Neural progenitor cell (in vitro differentiated cells): Measurements from ENCODE around the gene TBXA2R. TPM values are rescaled to one million over a fixed set of nuclear protein-coding genes. Genes with fewer than 3 reads are reported as not detected.
A peak's percentile ranks its signal among the peaks of the same experiment; 100 is the strongest.
"Not testable (repeated sequence)": the region's sequence is repeated elsewhere in the genome, so short reads cannot be mapped to it uniquely, and the experiment has no call there.

Source experiments
- DNase-seq: peaks from one replicate; pipeline ENCODE4 v3.0.0-alpha.2; 2016; ENCODE audit warnings: low spot score
- H2AFZ ChIP-seq: fragments of 200-600 bp; sonication (generic); replicated peaks from 2 replicates; pipeline ENCODE4 v1.6.1; 2016; ENCODE audit warnings: antibody characterized with exemption
- H3F3A ChIP-seq: fragments of 200-600 bp; sonication (generic); 2 replicates; pipeline ENCODE4 v1.6.1; 2016; ENCODE audit warnings: antibody characterized with exemption, low read depth
- H3K27ac ChIP-seq: fragments of 200-600 bp; sonication (generic); 2 replicates; pipeline ENCODE4 v1.5.1; 2016; ENCODE audit warnings: mild to moderate bottlenecking
- H3K27me3 ChIP-seq: fragments of 200-600 bp; sonication (generic); 2 replicates; pipeline ENCODE4 v1.6.1; 2016; ENCODE audit warnings: mild to moderate bottlenecking, moderate library complexity
- H3K36me3 ChIP-seq: fragments of 200-600 bp; sonication (generic); 2 replicates; pipeline ENCODE4 v1.5.1; 2016
- H3K4me1 ChIP-seq: fragments of 200-600 bp; sonication (generic); 2 replicates; pipeline ENCODE4 v1.6.1; 2016; ENCODE audit warnings: mixed run types
- H3K4me2 ChIP-seq: fragments of 200-600 bp; sonication (generic); 2 replicates; pipeline ENCODE4 v1.6.1; 2016
- H3K4me3 ChIP-seq: fragments of 200-600 bp; sonication (generic); 2 replicates; pipeline ENCODE4 v1.5.1; 2016
- H3K79me2 ChIP-seq: fragments of 200-600 bp; sonication (generic); 2 replicates; pipeline ENCODE4 v1.6.1; 2016; ENCODE audit warnings: low read depth
- H3K9ac ChIP-seq: fragments of 200-600 bp; sonication (generic); 2 replicates; pipeline ENCODE4 v1.6.1; 2016
- H3K9me3 ChIP-seq: fragments of 200-600 bp; sonication (generic); 2 replicates; pipeline ENCODE4 v1.5.1; 2016; ENCODE audit warnings: low read depth
- H4K20me1 ChIP-seq: fragments of 200-600 bp; sonication (generic); 2 replicates; pipeline ENCODE4 v1.6.1; 2016; ENCODE audit warnings: low read depth
- H3K27ac Mint-ChIP-seq: 3 replicates; pipeline ENCODE4 v1.8.0; 2021; ENCODE audit warnings: mixed read lengths
- H3K27me3 Mint-ChIP-seq: 2 replicates; pipeline ENCODE4 v1.8.0; 2022; ENCODE audit warnings: low read depth, mild to moderate bottlenecking, inconsistent platforms, moderate library complexity, mixed read lengths; ENCODE audit not compliant: insufficient read depth
- H3K36me3 Mint-ChIP-seq: 3 replicates; pipeline ENCODE4 v1.8.0; 2021; ENCODE audit warnings: mixed read lengths
- H3K4me1 Mint-ChIP-seq: 3 replicates; pipeline ENCODE4 v1.8.0; 2021; ENCODE audit warnings: mixed read lengths
- H3K4me3 Mint-ChIP-seq: 3 replicates; pipeline ENCODE4 v1.8.0; 2021; ENCODE audit warnings: mild to moderate bottlenecking, moderate library complexity, mixed read lengths
- H3K9me3 Mint-ChIP-seq: 3 replicates; pipeline ENCODE4 v1.8.0; 2020; ENCODE audit warnings: mixed read lengths
- CTCF ChIP-seq: fragments of 200-600 bp; sonication (generic); IDR thresholded peaks from 2 replicates; pipeline ENCODE4 v1.5.1; 2017; ENCODE audit warnings: antibody characterized with exemption, mild to moderate bottlenecking
- EZH2 ChIP-seq: fragments of 200-600 bp; sonication (generic); IDR thresholded peaks from 2 replicates; pipeline ENCODE4 v1.6.1; 2017; ENCODE audit warnings: antibody characterized with exemption, mild to moderate bottlenecking, moderate library complexity
- EZH2phosphoT487 ChIP-seq: fragments of 200-600 bp; sonication (generic); IDR thresholded peaks from 2 replicates; pipeline ENCODE4 v1.6.1; 2017; ENCODE audit warnings: antibody characterized with exemption
- total RNA-seq: library from RNA; depleted of rRNA; stranded (reverse); fragments of >200 nt; gene quantifications from 2 replicates; pipeline ENCODE4 v1.2.3, GENCODE V29; 2015; ENCODE audit warnings: low replicate concordance

TBXA2R gene
- total RNA-seq, 1 donor from 2014 or later: not detected

DNA sequence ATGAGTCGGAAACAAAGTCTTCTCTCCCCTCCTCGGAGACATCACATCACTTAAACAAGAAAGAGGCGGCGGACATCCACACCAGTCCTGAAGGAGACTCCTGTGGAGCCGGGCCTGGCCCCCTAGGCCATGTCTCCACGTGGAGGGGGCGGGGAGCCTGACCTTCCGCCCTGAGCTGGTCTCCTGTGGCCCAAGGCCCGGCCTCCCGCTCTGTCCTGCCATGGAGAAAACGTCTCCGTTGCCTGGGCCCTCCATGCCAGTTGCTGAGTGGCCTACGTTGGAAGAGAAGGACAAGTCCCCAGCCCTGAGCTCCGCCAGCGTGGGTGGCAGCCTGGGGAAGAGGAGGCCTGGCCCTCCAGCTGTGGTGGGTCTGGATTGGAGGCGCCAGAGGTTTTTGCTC lies 25.4 kb upstream of the TBXA2R start:
- H2AFZ ChIP-seq: no peak overlapping the region
- no peak overlapping the region for H3K4me3 ChIP-seq
- peaks cover 6% of the 10 kb centered on the region for H3K27me3 Mint-ChIP-seq
- DNase-seq: no peak
- H4K20me1 ChIP-seq: no peaks in the 10 kb centered on the region
- no peaks in the 10 kb centered on the region for H3K4me1 ChIP-seq
- no peak overlapping the region for H3K4me3 Mint-ChIP-seq
- H3K27ac ChIP-seq: no peak overlapping the region
- no peaks in the 10 kb centered on the region for H3K9me3 ChIP-seq
- peaks cover 16% of the 10 kb centered on the region for H3F3A ChIP-seq
- no peaks in the 10 kb centered on the region for H3K36me3 ChIP-seq
- no peak for TF ChIP-seq EZH2
- no peak for TF ChIP-seq EZH2phosphoT487
- TF ChIP-seq CTCF: no peak
- no peak overlapping the region for H3K4me2 ChIP-seq
- no peaks in the 10 kb centered on the region for H3K9me3 Mint-ChIP-seq
- no peak overlapping the region for H3K27ac Mint-ChIP-seq
- no peaks in the 10 kb centered on the region for H3K79me2 ChIP-seq
- H3K4me1 Mint-ChIP-seq: no peaks in the 10 kb centered on the region
- no peaks in the 10 kb centered on the region for H3K27me3 ChIP-seq
- peaks cover 3% of the 10 kb centered on the region for H3K36me3 Mint-ChIP-seq
- H3K9ac ChIP-seq: no peak overlapping the region

DNA sequence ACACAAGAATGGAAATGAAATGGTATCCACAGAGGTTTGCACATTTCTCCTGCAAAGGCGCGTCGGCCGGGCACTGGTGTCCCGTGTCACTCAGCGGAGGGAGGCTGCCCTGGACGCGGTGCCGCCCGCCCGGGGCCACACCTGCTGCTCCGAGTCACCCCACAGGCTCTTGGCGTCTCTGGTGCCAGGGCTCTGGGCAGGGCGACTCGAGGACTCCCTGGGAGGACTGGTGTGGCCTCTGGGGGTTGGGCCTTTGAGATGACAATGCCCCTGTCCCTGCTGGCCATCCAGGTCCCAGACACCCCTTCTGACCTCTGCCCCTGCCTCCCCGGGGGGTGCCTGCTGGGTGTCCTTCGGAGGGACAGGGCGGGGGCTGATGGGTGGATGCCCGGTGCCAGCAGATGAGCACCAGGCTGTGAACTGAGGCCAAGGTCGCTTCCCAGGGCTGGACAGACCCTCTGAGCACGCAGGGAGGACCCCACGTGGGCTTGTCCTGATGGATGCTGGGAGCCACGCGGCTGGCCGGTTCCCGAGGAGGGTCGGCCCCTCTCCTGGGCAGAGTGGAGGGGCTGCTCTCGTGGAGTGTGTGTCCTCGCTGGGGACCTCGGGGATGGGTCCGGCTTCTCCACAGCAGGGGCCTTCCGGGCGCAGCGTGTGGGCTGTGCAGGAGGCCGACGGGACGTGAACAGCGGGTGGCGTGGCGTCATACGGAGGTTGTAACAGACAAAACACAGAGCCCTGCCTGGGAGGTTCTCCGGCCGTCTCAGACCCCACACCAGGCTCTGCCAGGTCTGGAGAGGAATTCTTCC lies 24.6 kb upstream of the TBXA2R start:
- H3K27me3 Mint-ChIP-seq: peaks cover 6% of the 10 kb centered on the region
- H3K9me3 Mint-ChIP-seq: no peaks in the 10 kb centered on the region
- H3K36me3 Mint-ChIP-seq: peaks cover 3% of the 10 kb centered on the region
- H3K4me3 Mint-ChIP-seq: no peak overlapping the region
- no peak for DNase-seq
- H3K27ac ChIP-seq: no peak overlapping the region
- TF ChIP-seq EZH2 (no peak), EZH2phosphoT487 (no peak), CTCF (no peak)
- H3K4me3 ChIP-seq: no peak overlapping the region
- no peaks in the 10 kb centered on the region for H3K36me3 ChIP-seq
- no peaks in the 10 kb centered on the region for H3K9me3 ChIP-seq
- no peak overlapping the region for H2AFZ ChIP-seq
- peaks cover 2% of the 10 kb centered on the region for H4K20me1 ChIP-seq
- peaks cover 4% of the 10 kb centered on the region for H3K4me1 Mint-ChIP-seq
- peaks cover 3% of the 10 kb centered on the region for H3K79me2 ChIP-seq
- H3K4me1 ChIP-seq: no peaks in the 10 kb centered on the region
- peaks cover 16% of the 10 kb centered on the region for H3F3A ChIP-seq
- H3K4me2 ChIP-seq: no peak overlapping the region
- H3K27ac Mint-ChIP-seq: no peak overlapping the region
- H3K9ac ChIP-seq: no peak overlapping the region
- H3K27me3 ChIP-seq: no peaks in the 10 kb centered on the region

DNA sequence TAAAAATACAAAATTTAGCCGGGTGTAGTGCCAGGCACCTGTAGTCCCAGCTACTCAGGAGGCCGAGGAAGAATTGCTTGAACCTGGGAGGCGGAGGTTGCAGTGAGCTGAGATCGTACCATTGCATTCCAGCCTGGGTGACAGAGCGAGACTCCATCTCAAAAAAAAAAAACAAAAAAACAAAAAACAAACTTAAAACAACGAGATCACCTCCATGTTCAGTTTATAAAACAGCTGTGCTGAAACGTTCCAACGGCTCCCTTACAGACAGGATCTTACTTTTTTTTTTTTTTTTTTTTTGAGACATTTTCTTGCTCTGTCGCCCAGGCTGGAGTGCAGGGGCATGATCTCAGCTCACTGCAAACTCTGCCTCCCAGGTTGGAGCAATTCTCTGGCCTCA lies 22.1 kb upstream of the TBXA2R start:
- H3K27ac Mint-ChIP-seq, H3K36me3 Mint-ChIP-seq, H3K4me3 Mint-ChIP-seq, H2AFZ ChIP-seq, H3K27me3 ChIP-seq, H3K9me3 ChIP-seq, H3K9ac ChIP-seq, H3K4me1 ChIP-seq, H3K27ac ChIP-seq, H3K4me3 ChIP-seq, DNase-seq, H3K36me3 ChIP-seq, H3K4me2 ChIP-seq, H3K27me3 Mint-ChIP-seq, H3K9me3 Mint-ChIP-seq: not testable (repeated sequence)
- H3K79me2 ChIP-seq: peaks cover 21% of the 10 kb centered on the region
- peaks cover 16% of the 10 kb centered on the region for H3F3A ChIP-seq
- peaks cover 23% of the 10 kb centered on the region for H4K20me1 ChIP-seq
- peaks cover 21% of the 10 kb centered on the region for H3K4me1 Mint-ChIP-seq

- H3F3A ChIP-seq: peaks cover 16% of the 10 kb centered on the region
- H3K9ac ChIP-seq: no peak overlapping the region
- Mint-ChIP-seq H3K36me3 (peaks cover 5% of the 10 kb centered on the region), H3K27ac (no peak overlapping the region), H3K4me1 (peaks cover 21% of the 10 kb centered on the region), H3K27me3 (peaks cover 4% of the 10 kb centered on the region), H3K4me3 (peak overlapping the region; percentile 95), H3K9me3 (no peaks in the 10 kb centered on the region)
- TF ChIP-seq EZH2phosphoT487 (no peak), EZH2 (no peak), CTCF (no peak)
- no peaks in the 10 kb centered on the region for H3K36me3 ChIP-seq
- no peak overlapping the region for H3K4me3 ChIP-seq
- no peak overlapping the region for H2AFZ ChIP-seq
- peak overlapping the region; percentile 33 for H3K4me2 ChIP-seq
- no peaks in the 10 kb centered on the region for H3K9me3 ChIP-seq
- no peak overlapping the region for H3K27ac ChIP-seq
- peak; percentile 12 for DNase-seq
- H4K20me1 ChIP-seq: peaks cover 23% of the 10 kb centered on the region
- H3K27me3 ChIP-seq: no peaks in the 10 kb centered on the region
- H3K4me1 ChIP-seq: peaks cover 8% of the 10 kb centered on the region
- H3K79me2 ChIP-seq: peaks cover 21% of the 10 kb centered on the region
Measured at GRCh38 chr19:3627351-3627723, 20.7 kb upstream of the TBXA2R start.
